Smooth muscle cell (in vitro differentiated cells): Measurements from ENCODE around the gene KMT2C. TPM values are rescaled to one million over a fixed set of nuclear protein-coding genes. Genes with fewer than 3 reads are reported as not detected.

Experiments
- DNase-seq: peaks from one replicate; lab custom pipeline; 2025; ENCODE audit not compliant: unreplicated experiment; lab: John Stamatoyannopoulos, UW
- H2AFZ ChIP-seq: fragments of 200-600 bp; sonication (generic); 2 replicates; pipeline ENCODE4 v1.6.0; 2016; ENCODE audit warnings: antibody characterized with exemption, low read depth, mild to moderate bottlenecking
- H3F3A ChIP-seq: fragments of 200-600 bp; sonication (generic); 2 replicates; pipeline ENCODE4 v1.6.0; 2017; ENCODE audit warnings: antibody characterized with exemption, low read depth
- H3K27ac ChIP-seq: fragments of 200-600 bp; sonication (generic); 2 replicates; pipeline ENCODE4 v1.5.1; 2016; ENCODE audit warnings: low read depth, mild to moderate bottlenecking
- H3K27me3 ChIP-seq: fragments of 200-600 bp; sonication (generic); 2 replicates; pipeline ENCODE4 v1.6.1; 2016; ENCODE audit warnings: low read depth, mild to moderate bottlenecking
- H3K36me3 ChIP-seq: fragments of 200-600 bp; sonication (generic); 2 replicates; pipeline ENCODE4 v1.5.1; 2016; ENCODE audit warnings: low read depth
- H3K4me1 ChIP-seq: fragments of 200-600 bp; sonication (generic); 2 replicates; pipeline ENCODE4 v1.5.1; 2016; ENCODE audit warnings: low read depth
- H3K4me2 ChIP-seq: fragments of 200-600 bp; sonication (generic); 2 replicates; pipeline ENCODE4 v1.6.0; 2016; ENCODE audit warnings: mild to moderate bottlenecking
- H3K4me3 ChIP-seq: fragments of 200-600 bp; sonication (generic); 2 replicates; pipeline ENCODE4 v1.5.1; 2016; ENCODE audit warnings: mild to moderate bottlenecking
- H3K79me2 ChIP-seq: fragments of 200-600 bp; sonication (generic); 2 replicates; pipeline ENCODE4 v1.6.0; 2016; ENCODE audit warnings: low read depth, mild to moderate bottlenecking
- H3K9ac ChIP-seq: fragments of 200-600 bp; sonication (generic); 2 replicates; pipeline ENCODE4 v1.6.0; 2016; ENCODE audit warnings: low read depth
- H3K9me3 ChIP-seq: fragments of 200-600 bp; sonication (generic); replicated peaks from 2 replicates; pipeline ENCODE4 v1.5.1; 2016; ENCODE audit warnings: low read depth
- H4K20me1 ChIP-seq: fragments of 200-600 bp; sonication (generic); 2 replicates; pipeline ENCODE4 v1.6.0; 2016; ENCODE audit warnings: low read depth
- WGBS: methylation state at CpG from one replicate; pipeline ENCODE4 v1.1.7; 2016; ENCODE audit warnings: low lambda C conversion rate; 5-methylcytosine and 5-hydroxymethylcytosine counted together
- polyA plus RNA-seq: library from polyadenylated mRNA; unstranded; fragments of >200 nt; fragmentation: Nextera tagmentation; extraction: Ambion mirVana; gene quantifications from 2 replicates; pipeline ENCODE4 v1.2.1, GENCODE V29; 2016
- total RNA-seq: library from RNA; depleted of rRNA; stranded (reverse); fragments of >200 nt; gene quantifications from 2 replicates; pipeline ENCODE4 v1.2.3, GENCODE V29; 2014
- TF ChIP-seq, protein P1 (sequence below): fragments of 200-600 bp; sonication (generic); IDR thresholded peaks from 2 replicates; pipeline ENCODE4 v1.5.1; 2017; ENCODE audit warnings: borderline replicate concordance, mild to moderate bottlenecking, antibody characterized with exemption; ENCODE audit not compliant: insufficient read depth, poor library complexity, severe bottlenecking

Gene KMT2C
- total and polyA plus RNA-seq, 2 experiments from 2014 or later = 10.1 to 36.7 TPM

DNA sequence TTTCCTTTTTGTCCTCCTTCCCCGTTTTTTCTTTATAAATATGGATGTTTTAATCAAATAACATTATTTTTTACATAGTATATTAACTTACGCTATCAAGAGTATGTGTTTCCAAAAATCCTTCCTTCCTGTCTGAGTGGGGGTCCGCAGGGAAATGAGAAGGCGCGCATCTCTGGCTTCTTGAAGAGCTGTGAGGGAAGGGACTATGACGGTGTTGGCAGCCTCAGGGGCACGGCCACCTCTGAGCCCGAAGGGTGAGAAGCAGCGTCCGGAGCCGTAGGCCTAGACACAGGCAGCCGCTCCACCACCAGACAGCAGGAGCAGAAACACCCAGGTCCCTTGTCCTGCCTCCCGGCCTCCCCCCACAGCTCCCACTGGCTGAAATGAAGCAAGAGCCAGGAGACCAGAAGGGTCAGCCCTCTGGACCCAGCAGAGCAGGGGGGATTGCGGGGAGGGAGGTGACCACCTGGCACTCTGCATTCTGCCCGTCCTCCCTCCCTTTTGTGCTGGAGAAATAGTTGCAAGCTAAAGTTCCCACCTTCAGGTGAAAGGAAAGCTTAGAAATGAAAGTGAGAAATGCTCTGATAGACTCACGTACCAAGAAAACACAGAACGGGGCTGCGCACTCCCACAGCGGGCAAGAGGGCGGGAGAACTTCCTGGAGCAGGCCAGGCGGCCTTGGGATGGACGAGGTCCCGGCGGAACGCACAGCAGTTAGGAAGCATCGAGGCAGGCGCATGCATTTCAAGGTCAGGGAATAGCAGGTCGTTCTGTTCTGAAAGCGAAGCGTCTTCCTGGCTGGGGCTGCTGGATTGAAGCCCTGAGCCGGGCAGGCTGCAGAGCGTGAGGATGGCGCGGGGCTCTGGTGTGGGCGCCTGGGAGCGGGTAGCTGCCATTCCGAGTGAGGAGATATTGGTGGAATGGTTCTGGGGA, 304.9 kb downstream of the KMT2C start:
- H3K4me2 ChIP-seq = no peak overlapping the region
- WGBS = 97% methylated on average over 37 of the region's 37 CpGs
- H3K27ac ChIP-seq = no peak overlapping the region

GRCh38 chr7:152129682-152130081, 306.1 kb downstream of the KMT2C start:
- Histone ChIP-seq H3K9ac (no peak overlapping the region), H3K79me2 (no peaks in the 10 kb centered on the region), H4K20me1 (no peaks in the 10 kb centered on the region), H3K4me2 (no peak overlapping the region), H3K4me1 (no peaks in the 10 kb centered on the region), H3F3A (no peaks in the 10 kb centered on the region), H3K27ac (no peak overlapping the region), H3K27me3 (no peaks in the 10 kb centered on the region), H3K4me3 (no peak overlapping the region), H3K36me3 (peaks cover 14% of the 10 kb centered on the region), H3K9me3 (no peaks in the 10 kb centered on the region), H2AFZ (no peak overlapping the region)
- no peak for DNase-seq
- TF ChIP-seq, protein P1, sequence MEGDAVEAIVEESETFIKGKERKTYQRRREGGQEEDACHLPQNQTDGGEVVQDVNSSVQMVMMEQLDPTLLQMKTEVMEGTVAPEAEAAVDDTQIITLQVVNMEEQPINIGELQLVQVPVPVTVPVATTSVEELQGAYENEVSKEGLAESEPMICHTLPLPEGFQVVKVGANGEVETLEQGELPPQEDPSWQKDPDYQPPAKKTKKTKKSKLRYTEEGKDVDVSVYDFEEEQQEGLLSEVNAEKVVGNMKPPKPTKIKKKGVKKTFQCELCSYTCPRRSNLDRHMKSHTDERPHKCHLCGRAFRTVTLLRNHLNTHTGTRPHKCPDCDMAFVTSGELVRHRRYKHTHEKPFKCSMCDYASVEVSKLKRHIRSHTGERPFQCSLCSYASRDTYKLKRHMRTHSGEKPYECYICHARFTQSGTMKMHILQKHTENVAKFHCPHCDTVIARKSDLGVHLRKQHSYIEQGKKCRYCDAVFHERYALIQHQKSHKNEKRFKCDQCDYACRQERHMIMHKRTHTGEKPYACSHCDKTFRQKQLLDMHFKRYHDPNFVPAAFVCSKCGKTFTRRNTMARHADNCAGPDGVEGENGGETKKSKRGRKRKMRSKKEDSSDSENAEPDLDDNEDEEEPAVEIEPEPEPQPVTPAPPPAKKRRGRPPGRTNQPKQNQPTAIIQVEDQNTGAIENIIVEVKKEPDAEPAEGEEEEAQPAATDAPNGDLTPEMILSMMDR = no peak
- 94% methylated on average over 7 of the region's 7 CpGs for WGBS

More for the DNA sequence above, 304.9 kb downstream of the KMT2C start:
- no peaks in the 10 kb centered on the region for H3K27me3 ChIP-seq
- H3F3A ChIP-seq = no peaks in the 10 kb centered on the region
- H3K79me2 ChIP-seq = peaks cover 2% of the 10 kb centered on the region
- no peak for DNase-seq
- peaks cover 8% of the 10 kb centered on the region for H3K36me3 ChIP-seq
- H3K4me3 ChIP-seq = no peak overlapping the region
- TF ChIP-seq, protein P1 = no peak
- no peaks in the 10 kb centered on the region for H4K20me1 ChIP-seq
- H3K4me1 ChIP-seq = peaks cover 2% of the 10 kb centered on the region
- no peak overlapping the region for H2AFZ ChIP-seq
- no peaks in the 10 kb centered on the region for H3K9me3 ChIP-seq
- H3K9ac ChIP-seq = no peak overlapping the region

DNA sequence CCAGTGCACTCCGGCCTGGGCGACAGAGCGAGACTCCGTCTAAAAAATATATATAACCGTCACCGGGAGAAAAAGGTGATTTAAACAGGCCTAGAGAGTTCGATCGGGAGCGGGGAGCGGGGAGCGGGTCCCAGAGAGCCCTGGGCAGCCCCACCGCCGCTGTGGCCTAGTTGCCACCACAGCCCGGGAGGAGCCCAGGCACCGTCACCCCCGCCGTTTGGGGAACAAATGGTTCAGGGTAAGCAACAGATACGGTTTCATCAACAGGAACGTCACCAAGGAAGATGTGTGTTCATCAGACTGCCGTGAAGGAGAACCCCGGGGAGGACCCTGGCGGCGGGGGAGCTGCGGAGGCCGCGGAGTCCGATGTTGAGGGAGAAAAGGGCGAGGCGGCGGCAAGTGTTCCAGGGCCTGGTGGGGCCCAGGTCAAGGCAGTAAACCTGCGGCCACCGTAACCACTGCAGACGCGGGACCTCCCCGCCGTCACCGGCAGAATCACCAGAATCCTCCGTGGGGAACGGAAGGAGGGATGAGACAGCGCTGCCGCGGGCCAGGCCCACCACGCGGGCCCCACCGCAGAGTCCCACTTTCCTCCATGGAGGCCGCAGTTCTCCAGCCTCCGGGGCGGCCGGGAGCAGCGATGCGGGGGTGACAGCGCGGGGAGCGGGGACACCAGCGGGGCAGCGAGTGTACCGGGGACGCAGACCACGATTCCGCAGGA, 306.9 kb downstream of the KMT2C start:
- WGBS = 98% methylated on average over 57 of the region's 60 CpGs
- H3K4me3 ChIP-seq = no peak overlapping the region
- H3K79me2 ChIP-seq = no peaks in the 10 kb centered on the region
- TF ChIP-seq, protein P1 = no peak
- H3K9me3 ChIP-seq = no peaks in the 10 kb centered on the region
- no peak overlapping the region for H2AFZ ChIP-seq
- H3F3A ChIP-seq = no peaks in the 10 kb centered on the region
- H3K27me3 ChIP-seq = no peaks in the 10 kb centered on the region
- H3K27ac ChIP-seq = no peak overlapping the region
- no peak for DNase-seq
- H4K20me1 ChIP-seq = no peaks in the 10 kb centered on the region
- no peak overlapping the region for H3K9ac ChIP-seq
- peaks cover 21% of the 10 kb centered on the region for H3K36me3 ChIP-seq
- H3K4me2 ChIP-seq = no peak overlapping the region
- no peaks in the 10 kb centered on the region for H3K4me1 ChIP-seq
